Gastrocnemius medialis (tissue), 4 donors: ENCODE results near the gene ATXN1.

ENCODE experiments used
- CTCF ChIP-seq, 5 experiments: fragments of 450-650 bp in 3 of 5; fragments of 200-600 bp in 2 of 5; sonication (generic) in 2 of 5; IDR thresholded peaks in 4 of 5; conservative IDR thresholded peaks in 1 of 5; 1 replicate in 4 of 5; 2 replicates in 1 of 5; pipeline ENCODE4 v1.5.1; 2016 to 2019; ENCODE audit warnings: antibody characterized with exemption in 5 of 5, mild to moderate bottlenecking in 3 of 5, moderate library complexity in 3 of 5
- POLR2A ChIP-seq, 2 donors: fragments of 450-650 bp; IDR thresholded peaks; one replicate each; pipeline ENCODE4 v1.6.1; 2017; ENCODE audit warnings: antibody characterized with exemption in 2 of 2, mild to moderate bottlenecking in 2 of 2, moderate library complexity in 2 of 2

GRCh38 chr6:16575655-16576054 lies 185.6 kb downstream of the ATXN1 start:
- TF ChIP-seq CTCF (IDR thresholded peaks at IDR 0.05 in 4 of 5, conservative IDR thresholded peaks at IDR 0.05 in 1 of 5) = no peak
- no peak for TF ChIP-seq POLR2A (IDR thresholded peaks at IDR 0.05)
